Suprapubic skin (tissue), 4 donors: Measurements from ENCODE around the gene CUL2. TPM values are rescaled to one million over a fixed set of nuclear protein-coding genes. Genes with fewer than 3 reads are reported as not detected.

Experiments used
- DNase-seq, 2 donors: peaks; one replicate each; pipeline ENCODE4 v3.0.0-alpha.2; 2019; ENCODE audit warnings: low spot score in 2 of 2
- H3K27ac ChIP-seq: fragments of 200-600 bp; sonication (generic); one replicate; pipeline ENCODE4 v1.5.1; 2019
- H3K27me3 ChIP-seq: fragments of 200-600 bp; sonication (generic); one replicate; pipeline ENCODE4 v1.5.1; 2019
- H3K36me3 ChIP-seq: fragments of 200-600 bp; sonication (generic); one replicate; pipeline ENCODE4 v1.5.1; 2019
- H3K4me1 ChIP-seq: fragments of 200-600 bp; sonication (generic); one replicate; pipeline ENCODE4 v1.5.1; 2019
- H3K4me3 ChIP-seq: fragments of 200-600 bp; sonication (generic); one replicate; pipeline ENCODE4 v1.5.1; 2019; ENCODE audit warnings: mild to moderate bottlenecking
- H3K9me3 ChIP-seq: fragments of 200-600 bp; sonication (generic); one replicate; pipeline ENCODE4 v1.5.1; 2019
- EP300 ChIP-seq: sonication (generic); formaldehyde crosslinking; IDR thresholded peaks from one replicate; pipeline ENCODE4 v1.6.1; 2017; ENCODE audit warnings: antibody characterized with exemption
- POLR2A ChIP-seq, 2 donors: fragments of 450-650 bp; IDR thresholded peaks; one replicate each; pipeline ENCODE4 v1.6.1; 2017; ENCODE audit warnings: antibody characterized with exemption in 2 of 2, mild to moderate bottlenecking in 2 of 2, moderate library complexity in 2 of 2
- POLR2AphosphoS5 ChIP-seq, 3 donors: sonication (generic); formaldehyde crosslinking; IDR thresholded peaks; one replicate each; pipeline ENCODE4 v1.6.1; 2017; ENCODE audit warnings: antibody characterized with exemption in 3 of 3
- WGBS: methylation state at CpG from one replicate; pipeline ENCODE4 v1.1.5; 2018; 5-methylcytosine and 5-hydroxymethylcytosine counted together
- total RNA-seq, 4 donors: library from RNA; depleted of rRNA; stranded (reverse); fragments of >200 nt; gene quantifications; one replicate each; pipeline ENCODE4 v1.1.0, GENCODE V29; 2016
- TF ChIP-seq, protein P1 (sequence below), 2 donors: fragments of 200-600 bp in 1 of 2; fragments of 450-650 bp in 1 of 2; sonication (generic) in 1 of 2; IDR thresholded peaks; one replicate each; pipeline ENCODE4 v1.5.1; 2016 to 2019; ENCODE audit warnings: antibody characterized with exemption in 2 of 2, mild to moderate bottlenecking in 1 of 2, moderate library complexity in 1 of 2

The CUL2 gene
- total RNA-seq, 4 donors from 2014 or later, result 15.7 to 23.1 (median 18.4) TPM

DNA sequence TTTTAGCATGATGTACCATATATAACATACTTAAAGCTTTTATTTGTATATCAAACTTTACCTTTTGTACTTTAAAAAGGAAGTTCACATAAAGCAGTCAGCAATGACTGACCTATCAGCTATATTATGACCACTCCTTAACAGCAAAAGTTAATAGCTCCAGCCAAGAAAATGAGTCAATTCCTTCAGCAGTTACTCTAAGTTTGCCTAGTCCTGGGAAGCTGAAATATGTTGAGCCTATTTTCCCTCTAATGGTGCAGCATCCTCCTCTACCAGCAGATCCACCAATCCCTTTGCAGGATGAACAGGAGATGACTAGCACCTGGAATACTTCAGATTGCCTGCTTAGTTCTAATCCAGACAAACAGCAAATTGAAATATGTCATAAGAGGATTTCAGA, 64.2 kb downstream of the CUL2 start:
- Histone ChIP-seq H3K36me3 (peaks cover 59% of the 10 kb centered on the region), H3K27ac (no peak overlapping the region), H3K4me1 (no peaks in the 10 kb centered on the region), H3K27me3 (no peaks in the 10 kb centered on the region), H3K4me3 (no peak overlapping the region), H3K9me3 (no peaks in the 10 kb centered on the region)
- TF ChIP-seq POLR2A (IDR thresholded peaks at IDR 0.05) (no peak), EP300 (no peak), POLR2AphosphoS5 (IDR thresholded peaks at IDR 0.05) (no peak)
- TF ChIP-seq, protein P1, sequence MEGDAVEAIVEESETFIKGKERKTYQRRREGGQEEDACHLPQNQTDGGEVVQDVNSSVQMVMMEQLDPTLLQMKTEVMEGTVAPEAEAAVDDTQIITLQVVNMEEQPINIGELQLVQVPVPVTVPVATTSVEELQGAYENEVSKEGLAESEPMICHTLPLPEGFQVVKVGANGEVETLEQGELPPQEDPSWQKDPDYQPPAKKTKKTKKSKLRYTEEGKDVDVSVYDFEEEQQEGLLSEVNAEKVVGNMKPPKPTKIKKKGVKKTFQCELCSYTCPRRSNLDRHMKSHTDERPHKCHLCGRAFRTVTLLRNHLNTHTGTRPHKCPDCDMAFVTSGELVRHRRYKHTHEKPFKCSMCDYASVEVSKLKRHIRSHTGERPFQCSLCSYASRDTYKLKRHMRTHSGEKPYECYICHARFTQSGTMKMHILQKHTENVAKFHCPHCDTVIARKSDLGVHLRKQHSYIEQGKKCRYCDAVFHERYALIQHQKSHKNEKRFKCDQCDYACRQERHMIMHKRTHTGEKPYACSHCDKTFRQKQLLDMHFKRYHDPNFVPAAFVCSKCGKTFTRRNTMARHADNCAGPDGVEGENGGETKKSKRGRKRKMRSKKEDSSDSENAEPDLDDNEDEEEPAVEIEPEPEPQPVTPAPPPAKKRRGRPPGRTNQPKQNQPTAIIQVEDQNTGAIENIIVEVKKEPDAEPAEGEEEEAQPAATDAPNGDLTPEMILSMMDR (IDR thresholded peaks at IDR 0.05), result no peak
- DNase-seq, result no peak

DNA sequence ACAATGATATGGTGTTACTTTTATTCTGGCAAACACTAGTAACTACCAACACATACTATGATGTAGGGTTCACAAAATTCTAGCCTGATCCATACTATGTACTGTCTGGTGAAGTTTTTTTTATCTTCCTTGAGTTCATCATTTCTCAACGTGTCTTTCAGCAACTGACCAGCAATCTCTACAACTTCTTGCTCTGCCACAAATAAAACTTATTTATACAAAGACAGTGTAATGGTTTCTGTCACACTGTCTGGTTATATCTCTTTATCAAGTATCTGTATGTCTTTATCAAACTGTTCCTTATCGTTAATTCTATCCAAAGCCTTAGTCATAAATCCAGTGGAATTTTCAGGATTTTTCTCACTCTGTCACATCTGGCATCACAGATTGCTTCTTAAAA, 69.7 kb downstream of the CUL2 start:
- Histone ChIP-seq H3K4me1 (no peaks in the 10 kb centered on the region), H3K4me3 (no peak overlapping the region), H3K27ac (no peak overlapping the region), H3K27me3 (no peaks in the 10 kb centered on the region), H3K9me3 (no peaks in the 10 kb centered on the region), H3K36me3 (peaks cover 52% of the 10 kb centered on the region)
- TF ChIP-seq EP300, result no peak
- no peak for TF ChIP-seq POLR2AphosphoS5 (IDR thresholded peaks at IDR 0.05)
- no peak for DNase-seq
- WGBS, result 74% methylated on average over 2 of the region's 2 CpGs

- no peak for DNase-seq
- H3K27ac ChIP-seq, result no peak overlapping the region
- H3K4me1 ChIP-seq, result no peaks in the 10 kb centered on the region
- no peaks in the 10 kb centered on the region for H3K27me3 ChIP-seq
- no peaks in the 10 kb centered on the region for H3K9me3 ChIP-seq
- TF ChIP-seq EP300 (no peak), POLR2AphosphoS5 (IDR thresholded peaks at IDR 0.05) (no peak), POLR2A (IDR thresholded peaks at IDR 0.05) (no peak)
- TF ChIP-seq, protein P1 (IDR thresholded peaks at IDR 0.05), result no peak
- WGBS, result 84% methylated on average over 8 of the region's 8 CpGs
- H3K4me3 ChIP-seq, result no peak overlapping the region
- peaks cover 44% of the 10 kb centered on the region for H3K36me3 ChIP-seq
These were observed 70.8 kb downstream of the CUL2 start for GRCh38 chr10:35019041-35020024.

DNA sequence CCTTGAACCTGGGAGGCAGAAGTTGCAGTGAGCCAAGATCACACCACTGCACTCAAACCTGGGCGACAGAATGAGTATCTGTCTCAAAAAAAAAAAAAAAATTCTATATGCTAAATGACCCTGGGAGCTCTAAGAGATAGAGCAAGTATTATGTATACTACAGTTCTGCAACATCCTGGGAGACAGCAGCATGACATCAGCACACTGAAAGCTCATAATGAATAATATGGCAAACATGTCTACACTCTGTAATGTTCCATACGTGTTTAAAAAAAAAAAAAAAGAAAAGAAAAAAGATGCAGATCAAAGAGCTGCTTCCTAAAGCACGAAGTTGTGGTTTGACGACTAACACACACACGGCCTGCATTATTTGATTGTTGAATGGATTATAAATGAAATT, 72.5 kb downstream of the CUL2 start:
- DNase-seq, result no peak
- H3K27me3 ChIP-seq, result no peaks in the 10 kb centered on the region
- H3K4me3 ChIP-seq, result no peak overlapping the region
- TF ChIP-seq POLR2A (IDR thresholded peaks at IDR 0.05), result no peak
- no peak for TF ChIP-seq POLR2AphosphoS5 (IDR thresholded peaks at IDR 0.05)
- TF ChIP-seq, protein P1 (IDR thresholded peaks at IDR 0.05), result no peak
- TF ChIP-seq EP300, result no peak
- H3K27ac ChIP-seq, result no peak overlapping the region
- WGBS, result 83% methylated on average over 5 of the region's 5 CpGs
- H3K9me3 ChIP-seq, result no peaks in the 10 kb centered on the region
- peaks cover 48% of the 10 kb centered on the region for H3K36me3 ChIP-seq
- H3K4me1 ChIP-seq, result no peaks in the 10 kb centered on the region

DNA sequence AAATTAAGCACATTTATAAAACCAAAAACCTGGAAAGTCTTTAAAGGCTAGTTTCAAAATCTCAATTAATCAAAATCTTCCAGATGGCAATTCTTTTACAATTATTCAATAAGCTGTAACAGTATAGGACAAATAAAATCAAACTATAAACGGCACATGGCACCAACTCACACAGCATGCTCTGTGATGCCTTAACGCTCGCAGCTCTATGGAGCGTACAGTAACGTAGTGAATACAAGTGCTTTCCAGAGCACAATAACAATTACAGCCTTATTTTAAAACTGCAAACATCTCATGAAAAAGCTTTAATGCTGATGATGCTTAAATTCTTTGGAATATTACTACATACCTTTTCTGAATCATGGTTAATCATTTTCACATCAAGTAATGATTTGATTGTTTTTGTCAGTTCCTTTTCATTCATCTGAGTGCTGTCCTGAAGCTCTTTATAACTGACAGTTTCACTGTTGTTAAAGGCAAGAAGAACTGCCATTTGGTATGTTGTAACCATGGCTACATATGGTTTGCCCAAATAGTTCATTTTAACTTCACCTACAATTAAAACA, 74.2 kb downstream of the CUL2 start:
- Histone ChIP-seq H3K36me3 (peaks cover 53% of the 10 kb centered on the region), H3K27me3 (no peaks in the 10 kb centered on the region), H3K27ac (no peak overlapping the region), H3K9me3 (no peaks in the 10 kb centered on the region), H3K4me1 (no peaks in the 10 kb centered on the region), H3K4me3 (no peak overlapping the region)
- no peak for DNase-seq
- WGBS, result 92% methylated on average over 5 of the region's 5 CpGs
- TF ChIP-seq POLR2A (IDR thresholded peaks at IDR 0.05) (no peak), EP300 (no peak), POLR2AphosphoS5 (IDR thresholded peaks at IDR 0.05) (no peak)
- TF ChIP-seq, protein P1 (IDR thresholded peaks at IDR 0.05), result no peak
